IMR-90 (cell line): ENCODE measurements around the gene EIF4B.

ENCODE experiments used
- BHLHE40 ChIP-seq: fragments of 150-350 bp; IDR thresholded peaks from 2 replicates; pipeline ENCODE4 v1.6.1; 2016; ENCODE audit warnings: mild to moderate bottlenecking, low read depth, low read length
- CEBPB ChIP-seq: IDR thresholded peaks from 2 replicates; pipeline ENCODE4 v1.6.1; 2012; ENCODE audit warnings: low read depth, low read length, improper control_type of control experiment
- CTCF ChIP-seq: conservative IDR thresholded peaks from 2 replicates; pipeline ENCODE4 v1.5.1; 2012; ENCODE audit warnings: mild to moderate bottlenecking, low read depth, low read length, improper control_type of control experiment
- MAFK ChIP-seq: IDR thresholded peaks from 2 replicates; pipeline ENCODE4 v1.6.1; 2012; ENCODE audit warnings: low read depth, low read length, improper control_type of control experiment
- NFE2L2 ChIP-seq: fragments of 150-350 bp; IDR thresholded peaks from 2 replicates; pipeline ENCODE4 v1.6.1; 2016; ENCODE audit warnings: low read depth, mild to moderate bottlenecking, low read length
- POLR2A ChIP-seq: IDR thresholded peaks from 2 replicates; pipeline ENCODE4 v1.6.1; 2012; ENCODE audit warnings: mild to moderate bottlenecking, low read depth, low read length
- SMC3 ChIP-seq: fragments of 150-350 bp; IDR thresholded peaks from 2 replicates; pipeline ENCODE4 v1.6.1; 2016; ENCODE audit warnings: low read depth, mild to moderate bottlenecking, antibody characterized with exemption, low read length, moderate library complexity
- USF2 ChIP-seq: fragments of 150-350 bp; IDR thresholded peaks from 2 replicates; pipeline ENCODE4 v1.6.1; 2017; ENCODE audit warnings: mild to moderate bottlenecking, antibody characterized with exemption, low read length, low read depth

- TF ChIP-seq BHLHE40 (no peak), CTCF (no peak), USF2 (no peak), CEBPB (no peak), NFE2L2 (no peak), POLR2A (no peak), MAFK (no peak), SMC3 (no peak)
Observed at GRCh38 chr12:53082637-53083175, 76.5 kb downstream of the EIF4B start.
